HG02759 (cell line): ENCODE measurements around the gene HIVEP3.

Experiments
- ATAC-seq: cut with Tn5 transposase; IDR thresholded peaks from one replicate; pipeline ENCODE4 v1.9.1; 2021; ENCODE audit warnings: mild to moderate bottlenecking, moderate library complexity; ENCODE audit not compliant: unreplicated experiment

The HIVEP3 gene

GRCh38 chr1:41529621-41530395 is 388.9 kb downstream of the HIVEP3 start:
- ATAC-seq: no peak

GRCh38 chr1:41528726-41529605 is 389.8 kb downstream of the HIVEP3 start:
- no peak for ATAC-seq

GRCh38 chr1:41528106-41528505 is 390.6 kb downstream of the HIVEP3 start:
- ATAC-seq: no peak

GRCh38 chr1:41526956-41527561 is 391.7 kb downstream of the HIVEP3 start:
- no peak for ATAC-seq

- ATAC-seq: no peak
Measured at GRCh38 chr1:41525891-41526587, 392.7 kb downstream of the HIVEP3 start.

GRCh38 chr1:41524676-41525675 is 393.7 kb downstream of the HIVEP3 start:
- no peak for ATAC-seq

- ATAC-seq: no peak
Measured at GRCh38 chr1:41523949-41524675, 394.6 kb downstream of the HIVEP3 start.

GRCh38 chr1:41523071-41523470 is 395.7 kb downstream of the HIVEP3 start:
- no peak for ATAC-seq

- ATAC-seq: no peak
Measured at GRCh38 chr1:41521766-41522165, 397.0 kb downstream of the HIVEP3 start.

- ATAC-seq: no peak
Measured at GRCh38 chr1:41520951-41521752, 397.6 kb downstream of the HIVEP3 start.

GRCh38 chr1:41519667-41520066 is 399.1 kb downstream of the HIVEP3 start:
- ATAC-seq: no peak

- ATAC-seq: no peak
Measured at GRCh38 chr1:41518471-41518870, 400.3 kb downstream of the HIVEP3 start.

- no peak for ATAC-seq
Measured at GRCh38 chr1:41517062-41517438, 401.7 kb downstream of the HIVEP3 start.

- ATAC-seq: peak; percentile 89
Measured at GRCh38 chr1:41516168-41517061, 402.3 kb downstream of the HIVEP3 start.

GRCh38 chr1:41515778-41516167 is 402.9 kb downstream of the HIVEP3 start:
- ATAC-seq: no peak

GRCh38 chr1:41515131-41515678 is 403.5 kb downstream of the HIVEP3 start:
- ATAC-seq: no peak

GRCh38 chr1:41514381-41514780 is 404.3 kb downstream of the HIVEP3 start:
- ATAC-seq: no peak
